ENCODE measurements around the gene MYO5B. TPM values are rescaled to one million over a fixed set of nuclear protein-coding genes. Genes with fewer than 3 reads are reported as not detected.

Gene MYO5B
- total RNA-seq, 4 donors from 2014 or later, result 32.0 to 63.3 (median 46.8) TPM

GRCh38 chr18:49835405-49835804 is 359.5 kb downstream of the MYO5B start:
- Histone ChIP-seq H3K9me3 (no peaks in the 10 kb centered on the region), H3K4me1 (no peaks in the 10 kb centered on the region), H3K36me3 (peaks cover 0 to 19% (median 0%) of the 10 kb centered on the region in 3 donors), H3K4me3 (no peak overlapping the region), H3K27ac (no peak overlapping the region), H3K27me3 (no peaks in the 10 kb centered on the region)
- intact Hi-C loops (cut with DNase I), result no loop called here
- TF ChIP-seq POLR2A (IDR thresholded peaks at IDR 0.05), result no peak
- no peak for TF ChIP-seq CTCF (IDR thresholded peaks at IDR 0.05)
- 83 to 92% methylated on average over 2 of the region's 2 CpGs for WGBS, 2 donors
- DNase-seq, result no peak

GRCh38 chr18:49834258-49834657 is 360.7 kb downstream of the MYO5B start:
- TF ChIP-seq CTCF (IDR thresholded peaks at IDR 0.05) (no peak), POLR2A (IDR thresholded peaks at IDR 0.05) (no peak)
- Histone ChIP-seq H3K27me3 (no peaks in the 10 kb centered on the region), H3K4me3 (no peak overlapping the region), H3K9me3 (no peaks in the 10 kb centered on the region), H3K36me3 (peaks cover 0 to 16% (median 0%) of the 10 kb centered on the region in 3 donors), H3K27ac (no peak overlapping the region), H3K4me1 (no peaks in the 10 kb centered on the region)
- intact Hi-C loops (cut with DNase I), result no loop called here
- no peak for DNase-seq
- 91 to 92% methylated on average over 3 of the region's 3 CpGs for WGBS, 2 donors

GRCh38 chr18:49833814-49834213 is 361.1 kb downstream of the MYO5B start:
- intact Hi-C loops (cut with DNase I), result no loop called here

GRCh38 chr18:49832221-49832647 is 362.7 kb downstream of the MYO5B start:
- no peak overlapping the region for H3K4me3 ChIP-seq
- H3K9me3 ChIP-seq, result no peaks in the 10 kb centered on the region
- no peaks in the 10 kb centered on the region for H3K27me3 ChIP-seq
- TF ChIP-seq CTCF (IDR thresholded peaks at IDR 0.05) (no peak), POLR2A (IDR thresholded peaks at IDR 0.05) (no peak)
- WGBS, 2 donors, result 83 to 94% methylated on average over 2 of the region's 2 CpGs
- no peak overlapping the region for H3K27ac ChIP-seq
- no peak for DNase-seq
- intact Hi-C loops (cut with DNase I), result no loop called here
- no peaks in the 10 kb centered on the region for H3K4me1 ChIP-seq
- peaks cover 0 to 16% (median 0%) of the 10 kb centered on the region in 3 donors for H3K36me3 ChIP-seq

More at GRCh38 chr18:49833814-49834213, 361.1 kb downstream of the MYO5B start:
- Histone ChIP-seq H3K4me1 (no peaks in the 10 kb centered on the region), H3K27ac (no peak overlapping the region), H3K9me3 (no peaks in the 10 kb centered on the region), H3K27me3 (no peaks in the 10 kb centered on the region), H3K4me3 (no peak overlapping the region), H3K36me3 (peaks cover 0 to 16% (median 0%) of the 10 kb centered on the region in 3 donors)
- TF ChIP-seq POLR2A (IDR thresholded peaks at IDR 0.05), result no peak
- no peak for TF ChIP-seq CTCF (IDR thresholded peaks at IDR 0.05)
- no peak for DNase-seq
- WGBS, 2 donors, result 80 to 90% methylated on average over 4 of the region's 4 CpGs

GRCh38 chr18:49827996-49828395 is 367.0 kb downstream of the MYO5B start:
- Histone ChIP-seq H3K4me1 (no peaks in the 10 kb centered on the region), H3K4me3 (no peak overlapping the region), H3K27me3 (no peaks in the 10 kb centered on the region), H3K9me3 (no peaks in the 10 kb centered on the region), H3K27ac (no peak overlapping the region), H3K36me3 (peaks cover 0 to 20% (median 0%) of the 10 kb centered on the region in 3 donors)
- WGBS, 2 donors, result 85 to 100% methylated on average over 1 of the region's 1 CpG
- intact Hi-C loops (cut with DNase I), result no loop called here
- DNase-seq, result no peak
- TF ChIP-seq POLR2A (IDR thresholded peaks at IDR 0.05) (no peak), CTCF (IDR thresholded peaks at IDR 0.05) (no peak)

Measured in esophagus squamous epithelium (tissue), 5 donors.